Measurements from ENCODE around the gene MBNL3.

DNA sequence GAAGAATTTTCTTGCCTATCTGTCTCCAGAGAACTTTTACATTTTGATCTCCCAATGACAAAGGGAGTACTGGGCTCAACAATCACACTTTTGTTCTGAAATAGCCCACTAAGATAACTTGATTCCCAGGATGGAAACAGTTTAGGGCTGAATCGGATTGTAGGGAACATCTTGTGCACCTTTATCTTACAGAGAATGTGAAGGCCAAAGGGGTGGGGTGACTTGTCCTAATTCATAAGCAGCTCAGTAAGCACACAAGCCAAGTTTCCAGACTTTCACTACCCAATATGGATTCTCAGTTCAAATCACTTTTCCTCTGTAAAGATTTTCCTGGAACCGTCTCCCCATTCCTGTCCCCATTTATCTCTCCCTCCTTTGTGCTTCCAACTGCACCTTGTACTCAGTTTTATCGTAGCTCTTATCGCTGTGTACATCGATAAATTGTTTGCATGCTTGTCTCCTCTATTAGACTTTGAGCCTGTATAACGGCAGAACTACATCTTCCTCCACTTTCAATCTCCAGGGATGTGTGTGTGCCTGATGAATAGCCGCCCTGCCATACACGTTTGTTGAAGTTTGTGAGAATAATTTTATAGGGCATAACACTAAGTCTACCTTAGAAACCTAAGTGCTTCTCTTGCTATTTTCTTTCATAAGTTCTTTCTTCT, 77.4 kb downstream of the MBNL3 start:
- TF ChIP-seq GATA3 (IDR thresholded peaks at IDR 0.05; ENCODE audit: low read depth, low read length): no peak
- no peak for TF ChIP-seq GATA2 (IDR thresholded peaks at IDR 0.05; ENCODE audit: low read depth, low read length)
